Common myeloid progenitor, CD34-positive (primary cell): ENCODE measurements around the gene BRWD1.

Experiments used
- CTCF ChIA-PET: fragments of 350-600 bp; sonication (Branson Sonifier 250); formaldehyde crosslinking; loops from one replicate; lab custom pipeline; 2021; ENCODE audit warnings: antibody characterized with exemption; lab: Charles Lee
- POLR2A ChIA-PET: fragments of 350-600 bp; sonication (Branson Sonifier 250); formaldehyde crosslinking; loops from one replicate; lab custom pipeline; 2021; ENCODE audit warnings: antibody characterized with exemption; lab: Charles Lee
- DNase-seq, 3 donors: peaks; one replicate each; pipeline versions ENCODE4 v3.0.0 to v3.0.0-alpha.2; 2013
- H3K27ac ChIP-seq, 2 experiments: 1 replicate in 1 of 2; 2 replicates in 1 of 2; pipeline ENCODE4 v1.7.0; 2013; ENCODE audit warnings: inconsistent platforms in 2 of 2, low read length in 2 of 2, mild to moderate bottlenecking in 2 of 2, low read depth in 1 of 2, moderate library complexity in 1 of 2; ENCODE audit not compliant: severe bottlenecking in 2 of 2, insufficient read depth in 1 of 2, poor library complexity in 1 of 2
- H3K27me3 ChIP-seq, 5 experiments: replicated peaks in 2 of 5; 1 replicate in 3 of 5; 2 replicates in 2 of 5; pipeline versions ENCODE4 v1.6.1 to v1.7.0; 2013; ENCODE audit warnings: low read length in 4 of 5, mild to moderate bottlenecking in 2 of 5, moderate library complexity in 2 of 5, inconsistent platforms in 1 of 5; ENCODE audit not compliant: insufficient read depth in 5 of 5, control insufficient read depth in 4 of 5
- H3K36me3 ChIP-seq, 4 experiments: 1 replicate in 2 of 4; 2 replicates in 2 of 4; pipeline versions ENCODE4 v1.6.1 to v1.7.0; 2013; ENCODE audit warnings: low read length in 3 of 4, control low read depth in 1 of 4, mild to moderate bottlenecking in 1 of 4; ENCODE audit not compliant: control insufficient read depth in 4 of 4, insufficient read depth in 4 of 4
- H3K4me1 ChIP-seq, 4 experiments: 1 replicate in 3 of 4; 2 replicates in 1 of 4; pipeline versions ENCODE4 v1.6.1 to v1.7.1; 2013; ENCODE audit warnings: low read length in 3 of 4, mild to moderate bottlenecking in 3 of 4, control low read depth in 1 of 4, inconsistent platforms in 1 of 4, moderate library complexity in 1 of 4; ENCODE audit not compliant: control insufficient read depth in 4 of 4, insufficient read depth in 4 of 4; ENCODE audit errors: control extremely low read depth in 1 of 4
- H3K4me3 ChIP-seq, 7 experiments: 1 replicate in 4 of 7; 2 replicates in 3 of 7; pipeline versions ENCODE4 v1.5.1 to v1.7.0; 2013; ENCODE audit warnings: mild to moderate bottlenecking in 7 of 7, low read length in 6 of 7, moderate library complexity in 6 of 7, inconsistent platforms in 2 of 7, low read depth in 2 of 7, control low read depth in 1 of 7; ENCODE audit not compliant: insufficient read depth in 4 of 7, control insufficient read depth in 1 of 7; ENCODE audit errors: extremely low read depth in 1 of 7
- H3K9me3 ChIP-seq, 5 experiments: 1 replicate in 4 of 5; 2 replicates in 1 of 5; pipeline versions ENCODE4 v1.6.1 to v1.7.1; 2013; ENCODE audit warnings: low read length in 4 of 5, mild to moderate bottlenecking in 2 of 5, inconsistent platforms in 1 of 5, low read depth in 1 of 5, moderate library complexity in 1 of 5; ENCODE audit not compliant: control insufficient read depth in 4 of 5, insufficient read depth in 2 of 5; ENCODE audit errors: control extremely low read depth in 1 of 5
- WGBS: methylation state at CpG from one replicate; pipeline ENCODE4 v1.1.5; 2013; ENCODE audit not compliant: insufficient coverage; 5-methylcytosine and 5-hydroxymethylcytosine counted together

Gene BRWD1

GRCh38 chr21:39330001-39330400, 16.6 kb upstream of the BRWD1 start:
- 92% methylated on average over 2 of the region's 6 CpGs for WGBS
- H3K27ac ChIP-seq = no peak overlapping the region
- no peaks in the 10 kb centered on the region for H3K27me3 ChIP-seq
- no peaks in the 10 kb centered on the region for H3K36me3 ChIP-seq
- CTCF ChIA-PET = interaction anchor here (1.7 kb wide), 1 partner anchor 58 kb away, joined by 4 read pairs; no protein-coding TSS in a partner anchor
- POLR2A ChIA-PET = interaction anchor here (0.9 kb wide), 1 partner anchor 16 kb away, joined by 3 read pairs; the partner anchor contains the start of gene BRWD1
- no peaks in the 10 kb centered on the region for H3K9me3 ChIP-seq
- DNase-seq = no peak
- no peaks in the 10 kb centered on the region for H3K4me1 ChIP-seq
- no peak overlapping the region for H3K4me3 ChIP-seq

- Histone ChIP-seq H3K4me3 (no peak overlapping the region), H3K9me3 (no peaks in the 10 kb centered on the region), H3K36me3 (no peaks in the 10 kb centered on the region), H3K4me1 (no peaks in the 10 kb centered on the region), H3K27me3 (no peaks in the 10 kb centered on the region), H3K27ac (no peak overlapping the region)
- no peak for DNase-seq
- POLR2A ChIA-PET = no interaction called here
- CTCF ChIA-PET = interaction anchor here (1.6 kb wide), 1 partner anchor 13 kb away, joined by 5 read pairs; no protein-coding TSS in a partner anchor
- 100% methylated on average over 2 of the region's 7 CpGs for WGBS
Observed at GRCh38 chr21:39327727-39328126, 14.3 kb upstream of the BRWD1 start.

- Histone ChIP-seq H3K27me3 (no peaks in the 10 kb centered on the region), H3K4me1 (no peaks in the 10 kb centered on the region), H3K4me3 (no peak overlapping the region), H3K27ac (no peak overlapping the region), H3K36me3 (no peaks in the 10 kb centered on the region), H3K9me3 (no peaks in the 10 kb centered on the region)
- DNase-seq = no peak
- POLR2A ChIA-PET = interaction anchor here (0.6 kb wide), 1 partner anchor 9 kb away, joined by 3 read pairs; no protein-coding TSS in a partner anchor
- CTCF ChIA-PET = interaction anchor here (1.6 kb wide), 1 partner anchor 14 kb away, joined by 5 read pairs; no protein-coding TSS in a partner anchor
- 100% methylated on average over 6 of the region's 7 CpGs for WGBS
Observed at GRCh38 chr21:39326607-39327307, 13.3 kb upstream of the BRWD1 start.

GRCh38 chr21:39325458-39325857, 12.0 kb upstream of the BRWD1 start:
- ChIA-PET CTCF (no interaction called here), POLR2A (no interaction called here)
- H3K4me1 ChIP-seq = no peaks in the 10 kb centered on the region
- no peak overlapping the region for H3K27ac ChIP-seq
- WGBS = no CpG with 5 or more reads among the region's 4 CpGs
- H3K4me3 ChIP-seq = no peak overlapping the region
- no peaks in the 10 kb centered on the region for H3K36me3 ChIP-seq
- H3K27me3 ChIP-seq = no peaks in the 10 kb centered on the region
- no peaks in the 10 kb centered on the region for H3K9me3 ChIP-seq
- no peak for DNase-seq

- Histone ChIP-seq H3K27me3 (no peaks in the 10 kb centered on the region), H3K4me3 (no peak overlapping the region), H3K4me1 (no peaks in the 10 kb centered on the region), H3K36me3 (no peaks in the 10 kb centered on the region), H3K9me3 (no peaks in the 10 kb centered on the region), H3K27ac (no peak overlapping the region)
- DNase-seq = no peak
- ChIA-PET POLR2A (no interaction called here), CTCF (no interaction called here)
- 100% methylated on average over 6 of the region's 6 CpGs for WGBS
Observed at GRCh38 chr21:39321424-39321823, 8.0 kb upstream of the BRWD1 start.

- 100% methylated on average over 1 of the region's 3 CpGs for WGBS
- H3K36me3 ChIP-seq = no peaks in the 10 kb centered on the region
- ChIA-PET POLR2A (no interaction called here), CTCF (interaction anchor here (1.0 to 1.1 kb wide), 2 partner anchors 67 to 77 kb away, joined by 3 to 4 read pairs; no protein-coding TSS in a partner anchor)
- H3K9me3 ChIP-seq = no peaks in the 10 kb centered on the region
- no peak overlapping the region for H3K4me3 ChIP-seq
- peak overlapping the region in 1 of 2 experiments; percentile 11 for H3K27ac ChIP-seq
- no peak for DNase-seq
- peaks cover 0 to 1% (median under 1%) of the 10 kb centered on the region in 4 experiments for H3K4me1 ChIP-seq
- H3K27me3 ChIP-seq = no peaks in the 10 kb centered on the region
Observed at GRCh38 chr21:39319814-39320332, 6.4 kb upstream of the BRWD1 start.

- Histone ChIP-seq H3K9me3 (no peaks in the 10 kb centered on the region), H3K27ac (no peak overlapping the region), H3K4me1 (peaks cover 0 to 7% (median 7%) of the 10 kb centered on the region in 4 experiments), H3K27me3 (no peaks in the 10 kb centered on the region), H3K4me3 (no peak overlapping the region), H3K36me3 (no peaks in the 10 kb centered on the region)
- ChIA-PET POLR2A (no interaction called here), CTCF (interaction anchor here (1.1 kb wide), 1 partner anchor 77 kb away, joined by 4 read pairs; no protein-coding TSS in a partner anchor)
- DNase-seq = no peak
- WGBS = 80% methylated on average over 1 of the region's 6 CpGs
Observed at GRCh38 chr21:39319251-39319756, 5.9 kb upstream of the BRWD1 start.
